GM18507 (cell line): ENCODE measurements around the gene ADORA1.

ENCODE experiments used
- DNase-seq: peaks from one replicate; pipeline ENCODE4 v3.0.0; 2011; ENCODE audit warnings: low read depth; ENCODE audit not compliant: insufficient read length; ENCODE audit errors: extremely low spot score
- FAIRE-seq: peaks from 2 replicates; lab custom pipeline; 2011; peaks lifted over from hg19 to GRCh38; lab: Jason Lieb, UNC

Gene ADORA1

GRCh38 chr1:203135636-203136305, 8.2 kb downstream of the ADORA1 start:
- FAIRE-seq = no peak
- no peak for DNase-seq

GRCh38 chr1:203136409-203137042, 9.0 kb downstream of the ADORA1 start:
- no peak for FAIRE-seq

GRCh38 chr1:203137324-203137723, 9.8 kb downstream of the ADORA1 start:
- FAIRE-seq (no peak), DNase-seq (no peak)

More at GRCh38 chr1:203136409-203137042, 9.0 kb downstream of the ADORA1 start:
- no peak for DNase-seq

GRCh38 chr1:203138066-203138465, 10.5 kb downstream of the ADORA1 start:
- no peak for FAIRE-seq
- DNase-seq = no peak

GRCh38 chr1:203139976-203140475, 12.5 kb downstream of the ADORA1 start:
- no peak for FAIRE-seq
- no peak for DNase-seq

- FAIRE-seq (no peak), DNase-seq (no peak)
Observed at GRCh38 chr1:203140743-203141520, 13.4 kb downstream of the ADORA1 start.

GRCh38 chr1:203142124-203142523, 14.6 kb downstream of the ADORA1 start:
- DNase-seq (no peak), FAIRE-seq (no peak)

- FAIRE-seq = no peak
- no peak for DNase-seq
Observed at GRCh38 chr1:203142684-203143408, 15.3 kb downstream of the ADORA1 start.

GRCh38 chr1:203143641-203144040, 16.1 kb downstream of the ADORA1 start:
- no peak for FAIRE-seq
- no peak for DNase-seq

- DNase-seq (no peak), FAIRE-seq (no peak)
Observed at GRCh38 chr1:203144661-203145060, 17.1 kb downstream of the ADORA1 start.

GRCh38 chr1:203145321-203146041, 18.0 kb downstream of the ADORA1 start:
- DNase-seq = no peak
- no peak for FAIRE-seq

GRCh38 chr1:203146042-203146369, 18.5 kb downstream of the ADORA1 start:
- FAIRE-seq (no peak), DNase-seq (no peak)

GRCh38 chr1:203146537-203146936, 19.0 kb downstream of the ADORA1 start:
- FAIRE-seq = no peak
- no peak for DNase-seq

- FAIRE-seq (no peak), DNase-seq (no peak)
Observed at GRCh38 chr1:203147376-203147775, 19.9 kb downstream of the ADORA1 start.

- FAIRE-seq = peak; percentile 47
Observed at GRCh38 chr1:203148127-203148526, 20.6 kb downstream of the ADORA1 start.

GRCh38 chr1:203148579-203148978, 21.1 kb downstream of the ADORA1 start:
- DNase-seq (no peak), FAIRE-seq (no peak)

More at GRCh38 chr1:203148127-203148526, 20.6 kb downstream of the ADORA1 start:
- no peak for DNase-seq

GRCh38 chr1:203149188-203149840, 21.8 kb downstream of the ADORA1 start:
- FAIRE-seq (no peak), DNase-seq (no peak)

- FAIRE-seq = no peak
- no peak for DNase-seq
Observed at GRCh38 chr1:203150511-203151297, 23.2 kb downstream of the ADORA1 start.
